ENCODE results near the gene RASGEF1C.

DNA sequence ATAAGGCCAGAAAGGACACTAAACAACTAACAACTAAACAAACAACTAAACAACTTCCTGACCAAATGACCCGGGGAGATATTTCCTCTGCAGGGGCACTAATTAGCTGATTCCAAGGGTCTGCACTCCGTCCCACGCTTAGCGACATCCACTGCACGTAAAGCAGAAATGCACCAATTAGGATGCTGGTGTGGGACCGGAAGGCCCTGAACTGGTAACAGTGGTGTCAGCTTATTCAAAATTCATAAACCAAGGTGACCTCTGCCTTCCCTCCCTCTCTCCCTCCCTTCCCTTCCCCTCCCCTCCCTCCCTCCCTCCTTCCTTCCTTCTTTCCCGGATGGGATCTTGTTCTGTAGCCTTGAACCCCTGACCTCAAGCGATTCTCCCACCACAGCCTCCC, 9.6 kb downstream of the RASGEF1C start:
- TF ChIP-seq CTCF (IDR thresholded peaks at IDR 0.05; ENCODE audit: low read depth, low read length), result no peak
- TF ChIP-seq EZH2phosphoT487 (IDR thresholded peaks at IDR 0.05; ENCODE audit: low read depth), result no peak
